Measurements from ENCODE around the gene TBX6.

- TF ChIP-seq EZH2 (IDR thresholded peaks at IDR 0.05): no peak
- no peak for TF ChIP-seq POLR2AphosphoS5 (IDR thresholded peaks at IDR 0.05; ENCODE audit: borderline replicate concordance, low read depth, low read length)
Measured at GRCh38 chr16:30091474-30092372, at the start of gene TBX6.

Data from SK-N-MC (cell line).